GM19239 (cell line): ENCODE data around the gene DESI1.
"Not testable (repeated sequence)": the region's sequence is repeated elsewhere in the genome, so short reads cannot be mapped to it uniquely, and the experiment has no call there.

ENCODE experiments used
- DNase-seq: peaks from one replicate; pipeline ENCODE4 v3.0.0; 2011; ENCODE audit warnings: low spot score; ENCODE audit not compliant: insufficient read length
- FAIRE-seq: peaks from 2 replicates; lab custom pipeline; 2011; peaks lifted over from hg19 to GRCh38; lab: Jason Lieb, UNC

The DESI1 gene

GRCh38 chr22:41620589-41621098 lies at the start of gene DESI1:
Gene DESI1 (minus strand): TSS chr22:41621043. CDS start chr22:41620839, 204 bp downstream.
- DNase-seq (no peak), FAIRE-seq (peak; percentile 33)

- DNase-seq = no peak
These were observed 48.4 kb upstream of the DESI1 start for GRCh38 chr22:41668971-41669911.

GRCh38 chr22:41664951-41665350 lies 44.1 kb upstream of the DESI1 start:
- DNase-seq = no peak
- FAIRE-seq = no peak

More at GRCh38 chr22:41668971-41669911, 48.4 kb upstream of the DESI1 start:
- no peak for FAIRE-seq

- no peak for FAIRE-seq
- no peak for DNase-seq
These were observed 43.6 kb upstream of the DESI1 start for GRCh38 chr22:41664490-41664889.

- not testable (repeated sequence) for FAIRE-seq
These were observed 42.8 kb upstream of the DESI1 start for GRCh38 chr22:41663594-41663993.

GRCh38 chr22:41661713-41662112 lies 40.9 kb upstream of the DESI1 start:
- no peak for DNase-seq
- FAIRE-seq = no peak

More at GRCh38 chr22:41663594-41663993, 42.8 kb upstream of the DESI1 start:
- DNase-seq = not testable (repeated sequence)

GRCh38 chr22:41661088-41661487 lies 40.2 kb upstream of the DESI1 start:
- FAIRE-seq (no peak), DNase-seq (no peak)

- no peak for DNase-seq
- FAIRE-seq = no peak
These were observed 39.6 kb upstream of the DESI1 start for GRCh38 chr22:41660416-41660815.

GRCh38 chr22:41659941-41660340 lies 39.1 kb upstream of the DESI1 start:
- FAIRE-seq = no peak
- DNase-seq = no peak

GRCh38 chr22:41658869-41659268 lies 38.0 kb upstream of the DESI1 start:
- FAIRE-seq (no peak), DNase-seq (no peak)

- DNase-seq (no peak), FAIRE-seq (no peak)
These were observed 36.9 kb upstream of the DESI1 start for GRCh38 chr22:41657709-41658108.

GRCh38 chr22:41656556-41656955 lies 35.7 kb upstream of the DESI1 start:
- FAIRE-seq = no peak
- DNase-seq = no peak

- FAIRE-seq (no peak), DNase-seq (no peak)
These were observed 33.5 kb upstream of the DESI1 start for GRCh38 chr22:41654322-41654721.

GRCh38 chr22:41650821-41651220 lies 30.0 kb upstream of the DESI1 start:
- FAIRE-seq (no peak), DNase-seq (no peak)

GRCh38 chr22:41650229-41650628 lies 29.4 kb upstream of the DESI1 start:
- DNase-seq = no peak
- FAIRE-seq = no peak

GRCh38 chr22:41648432-41648831 lies 27.6 kb upstream of the DESI1 start:
- FAIRE-seq (no peak), DNase-seq (no peak)

- FAIRE-seq = no peak
- no peak for DNase-seq
These were observed 26.9 kb upstream of the DESI1 start for GRCh38 chr22:41647771-41648170.

- FAIRE-seq = no peak
- no peak for DNase-seq
These were observed 21.7 kb upstream of the DESI1 start for GRCh38 chr22:41642331-41643110.

GRCh38 chr22:41641854-41642253 lies 21.0 kb upstream of the DESI1 start:
- DNase-seq (no peak), FAIRE-seq (no peak)

- FAIRE-seq (no peak), DNase-seq (no peak)
These were observed 17.9 kb upstream of the DESI1 start for GRCh38 chr22:41638748-41639147.

GRCh38 chr22:41638124-41638523 lies 17.3 kb upstream of the DESI1 start:
- FAIRE-seq (no peak), DNase-seq (no peak)
